Hair follicular keratinocyte (primary cell): ENCODE data around the gene CCR7. TPM values are rescaled to one million over a fixed set of nuclear protein-coding genes. Genes with fewer than 3 reads are reported as not detected.

Experiments used
- total RNA-seq: library from RNA; depleted of rRNA; stranded (reverse); fragments of >200 nt; gene quantifications from 2 replicates; pipeline ENCODE4 v1.2.3, GENCODE V29; 2015

CCR7 gene
- total RNA-seq: not detected in 2 replicates

GRCh38 chr17:40564883-40565768, at the start of gene CCR7:
TSS of gene CCR7 (minus strand) at chr17:40565472. CDS start at chr17:40565409, 63 bp downstream.

Other genes with a start within 250 kb of the CCR7 start
- gene GJD3, start 200.7 kb downstream of the CCR7 start, total RNA-seq: not detected in 2 replicates
- 35.8 and 125 TPM in 2 replicates for gene TOP2A, start 147.6 kb downstream of the CCR7 start, total RNA-seq
- gene IGFBP4, start 122.0 kb downstream of the CCR7 start, total RNA-seq: 6.4 and 15.5 TPM in 2 replicates
- 286 and 305 TPM in 2 replicates for gene TNS4, start 63.8 kb downstream of the CCR7 start, total RNA-seq
- 58.8 and 64.9 TPM in 2 replicates for gene SMARCE1, start 82.3 kb upstream of the CCR7 start, total RNA-seq
- 0.11 and 0.47 TPM in 2 replicates for gene KRT222, start 99.7 kb upstream of the CCR7 start, total RNA-seq
- gene KRT24, start 138.3 kb upstream of the CCR7 start, total RNA-seq: not detected in 2 replicates
- not detected in 2 replicates for gene KRT25, start 189.9 kb upstream of the CCR7 start, total RNA-seq
- not detected in 2 replicates for gene KRT26, start 206.7 kb upstream of the CCR7 start, total RNA-seq
- gene KRT27, start 217.1 kb upstream of the CCR7 start, total RNA-seq: not detected in 2 replicates
- gene KRT28, start 234.5 kb upstream of the CCR7 start, total RNA-seq: not detected in 2 replicates